Tibial artery (tissue), 4 donors: ENCODE results near the gene SLC5A6.

Experiments used
- DNase-seq, 2 donors: peaks; one replicate each; pipeline ENCODE4 v3.0.0-alpha.2; 2019
- H3K27ac ChIP-seq, 2 donors: fragments of 200-600 bp; sonication (generic) in 1 of 2; 1 replicate in 1 of 2; 2 replicates in 1 of 2; pipeline ENCODE4 v1.5.1; 2018 to 2019; ENCODE audit warnings: mild to moderate bottlenecking in 1 of 2
- H3K27me3 ChIP-seq, 2 donors: fragments of 200-600 bp; sonication (generic) in 1 of 2; one replicate each; pipeline versions ENCODE4 v1.5.1 to v1.6.0; 2016 to 2019
- H3K36me3 ChIP-seq, 3 donors: fragments of 200-600 bp; sonication (generic) in 2 of 3; one replicate each; pipeline ENCODE4 v1.5.1; 2016 to 2019; ENCODE audit warnings: mild to moderate bottlenecking in 2 of 3
- H3K4me1 ChIP-seq, 4 donors: fragments of 200-600 bp; sonication (generic) in 2 of 4; 1 replicate in 3 of 4; 2 replicates in 1 of 4; pipeline ENCODE4 v1.5.1; 2016 to 2019
- H3K4me3 ChIP-seq, 2 donors: fragments of 200-600 bp; sonication (generic) in 1 of 2; 1 replicate in 1 of 2; 2 replicates in 1 of 2; pipeline ENCODE4 v1.5.1; 2018 to 2019; ENCODE audit warnings: mild to moderate bottlenecking in 2 of 2
- H3K9me3 ChIP-seq, 3 donors: fragments of 200-600 bp; sonication (generic) in 1 of 3; one replicate each; pipeline ENCODE4 v1.5.1; 2016 to 2019
- intact Hi-C: fragments of 100-400 bp; cut with DNase I; formaldehyde crosslinking; loops from one replicate; pipeline ENCODE4 v1.15.0; 2023; ENCODE audit warnings: low total_unique reads
- TF ChIP-seq, protein P1 (sequence below), 2 experiments: fragments of 200-600 bp in 1 of 2; fragments of 450-650 bp in 1 of 2; IDR thresholded peaks; one replicate each; pipeline ENCODE4 v1.5.1; 2017 to 2019; ENCODE audit warnings: antibody characterized with exemption in 2 of 2, mild to moderate bottlenecking in 1 of 2, moderate library complexity in 1 of 2

The SLC5A6 gene

DNA sequence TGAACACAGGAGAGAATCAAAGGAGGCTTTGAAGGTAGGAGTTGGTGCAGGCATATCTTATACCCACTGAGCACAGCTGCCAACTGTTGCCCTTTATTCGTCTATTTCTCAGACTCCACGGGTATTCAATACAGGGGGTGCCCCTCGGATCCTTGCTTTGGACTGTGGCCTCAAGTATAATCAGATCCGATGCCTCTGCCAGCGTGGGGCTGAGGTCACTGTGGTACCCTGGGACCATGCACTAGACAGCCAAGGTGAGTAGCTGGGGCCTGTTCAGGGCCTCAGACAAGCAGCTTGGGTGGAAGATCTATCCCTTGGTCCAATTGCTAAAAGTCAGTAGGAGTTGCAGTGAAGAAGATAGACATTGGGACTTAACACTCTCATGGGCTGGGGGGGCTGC lies 10.3 kb upstream of the SLC5A6 start:
- DNase-seq, result no peak
- H3K9me3 ChIP-seq, result no peaks in the 10 kb centered on the region
- H3K27ac ChIP-seq, result no peak overlapping the region
- H3K4me3 ChIP-seq, result no peak overlapping the region
- H3K4me1 ChIP-seq, result peaks cover 0 to 9% (median 6%) of the 10 kb centered on the region in 4 donors
- no peaks in the 10 kb centered on the region for H3K27me3 ChIP-seq
- TF ChIP-seq, protein P1, sequence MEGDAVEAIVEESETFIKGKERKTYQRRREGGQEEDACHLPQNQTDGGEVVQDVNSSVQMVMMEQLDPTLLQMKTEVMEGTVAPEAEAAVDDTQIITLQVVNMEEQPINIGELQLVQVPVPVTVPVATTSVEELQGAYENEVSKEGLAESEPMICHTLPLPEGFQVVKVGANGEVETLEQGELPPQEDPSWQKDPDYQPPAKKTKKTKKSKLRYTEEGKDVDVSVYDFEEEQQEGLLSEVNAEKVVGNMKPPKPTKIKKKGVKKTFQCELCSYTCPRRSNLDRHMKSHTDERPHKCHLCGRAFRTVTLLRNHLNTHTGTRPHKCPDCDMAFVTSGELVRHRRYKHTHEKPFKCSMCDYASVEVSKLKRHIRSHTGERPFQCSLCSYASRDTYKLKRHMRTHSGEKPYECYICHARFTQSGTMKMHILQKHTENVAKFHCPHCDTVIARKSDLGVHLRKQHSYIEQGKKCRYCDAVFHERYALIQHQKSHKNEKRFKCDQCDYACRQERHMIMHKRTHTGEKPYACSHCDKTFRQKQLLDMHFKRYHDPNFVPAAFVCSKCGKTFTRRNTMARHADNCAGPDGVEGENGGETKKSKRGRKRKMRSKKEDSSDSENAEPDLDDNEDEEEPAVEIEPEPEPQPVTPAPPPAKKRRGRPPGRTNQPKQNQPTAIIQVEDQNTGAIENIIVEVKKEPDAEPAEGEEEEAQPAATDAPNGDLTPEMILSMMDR (IDR thresholded peaks at IDR 0.05), result no peak
- intact Hi-C loops, result no loop called here
- peaks cover 43 to 72% (median 53%) of the 10 kb centered on the region in 3 donors for H3K36me3 ChIP-seq

DNA sequence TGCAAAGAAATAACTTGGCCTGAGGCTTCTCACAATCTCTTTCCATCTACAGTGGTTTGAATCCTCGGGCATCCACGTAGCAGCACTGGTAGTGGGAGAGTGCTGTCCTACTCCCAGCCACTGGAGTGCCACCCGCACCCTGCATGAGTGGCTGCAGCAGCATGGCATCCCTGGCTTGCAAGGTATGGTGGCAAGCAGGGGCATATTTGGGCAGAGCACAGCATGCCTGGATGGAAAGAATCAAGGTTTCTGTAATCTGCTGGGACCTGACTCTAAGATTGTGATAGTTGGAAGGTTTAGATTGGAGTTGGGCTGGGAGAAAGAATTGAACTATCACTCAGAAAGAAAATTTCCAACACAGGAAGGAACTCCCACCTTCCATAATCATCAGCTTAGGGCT lies 9.1 kb upstream of the SLC5A6 start:
- no peak for DNase-seq
- Histone ChIP-seq H3K27me3 (no peaks in the 10 kb centered on the region), H3K4me3 (no peak overlapping the region), H3K36me3 (peaks cover 31 to 60% (median 40%) of the 10 kb centered on the region in 3 donors), H3K4me1 (peaks cover 0 to 13% (median 7%) of the 10 kb centered on the region in 4 donors), H3K9me3 (no peaks in the 10 kb centered on the region), H3K27ac (no peak overlapping the region)
- intact Hi-C loops, result no loop called here
- TF ChIP-seq, protein P1 (IDR thresholded peaks at IDR 0.05), result no peak

DNA sequence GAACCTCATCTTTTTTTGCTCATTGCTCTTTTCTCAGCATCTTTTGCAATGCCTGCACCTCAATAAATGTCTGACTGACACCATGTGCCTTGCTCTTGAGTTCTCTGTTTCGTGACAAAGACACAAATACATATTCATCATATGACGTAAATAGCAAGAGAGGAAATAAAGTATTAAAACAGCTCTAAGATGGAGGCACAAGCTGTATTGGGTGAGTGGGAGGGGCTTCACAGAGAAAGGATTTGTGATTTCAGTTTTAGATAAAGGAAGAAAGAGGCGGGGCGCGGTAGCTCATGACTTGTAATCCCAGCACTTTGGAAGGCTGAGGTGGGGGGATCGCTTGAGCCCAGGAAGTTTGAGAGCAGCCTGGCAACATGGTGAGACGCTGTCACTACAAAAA lies 8.0 kb upstream of the SLC5A6 start:
- Histone ChIP-seq H3K4me1 (peaks cover 0 to 13% (median 7%) of the 10 kb centered on the region in 4 donors), H3K27me3 (no peaks in the 10 kb centered on the region), H3K9me3 (no peaks in the 10 kb centered on the region), H3K4me3 (no peak overlapping the region), H3K27ac (no peak overlapping the region), H3K36me3 (peaks cover 22 to 55% (median 36%) of the 10 kb centered on the region in 3 donors)
- no peak for DNase-seq
- intact Hi-C loops, result no loop called here
- TF ChIP-seq, protein P1 (IDR thresholded peaks at IDR 0.05), result no peak

DNA sequence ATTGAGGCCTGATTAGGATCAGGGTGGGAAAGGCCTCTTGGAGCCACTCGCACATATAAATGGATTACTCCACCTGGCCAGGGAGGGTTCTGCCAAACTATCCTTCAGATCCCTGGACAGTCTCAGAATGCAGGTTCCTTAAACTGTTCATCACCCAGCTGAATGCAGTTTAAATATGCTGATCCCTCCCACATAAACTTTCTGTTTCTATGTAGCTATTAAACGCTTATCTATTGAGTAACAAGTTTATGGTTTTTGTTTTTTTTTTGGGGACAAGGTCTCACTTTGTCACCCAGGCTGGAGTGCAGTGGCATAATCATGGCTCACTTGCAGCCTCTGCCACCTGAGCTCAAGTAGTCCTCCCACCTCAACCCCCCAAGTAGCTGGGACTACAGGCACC lies 7.0 kb upstream of the SLC5A6 start:
- Histone ChIP-seq H3K27me3 (no peaks in the 10 kb centered on the region), H3K4me1 (peaks cover 0 to 13% (median 7%) of the 10 kb centered on the region in 4 donors), H3K4me3 (no peak overlapping the region), H3K9me3 (no peaks in the 10 kb centered on the region), H3K27ac (no peak overlapping the region), H3K36me3 (peaks cover 15 to 49% (median 26%) of the 10 kb centered on the region in 3 donors)
- TF ChIP-seq, protein P1 (IDR thresholded peaks at IDR 0.05), result no peak
- intact Hi-C loops, result loop anchor here (10.0 kb wide), 3 partner anchors 84 to 254 kb away; partner anchors contain the start of genes PREB, PRR30 and TMEM214
- no peak for DNase-seq

DNA sequence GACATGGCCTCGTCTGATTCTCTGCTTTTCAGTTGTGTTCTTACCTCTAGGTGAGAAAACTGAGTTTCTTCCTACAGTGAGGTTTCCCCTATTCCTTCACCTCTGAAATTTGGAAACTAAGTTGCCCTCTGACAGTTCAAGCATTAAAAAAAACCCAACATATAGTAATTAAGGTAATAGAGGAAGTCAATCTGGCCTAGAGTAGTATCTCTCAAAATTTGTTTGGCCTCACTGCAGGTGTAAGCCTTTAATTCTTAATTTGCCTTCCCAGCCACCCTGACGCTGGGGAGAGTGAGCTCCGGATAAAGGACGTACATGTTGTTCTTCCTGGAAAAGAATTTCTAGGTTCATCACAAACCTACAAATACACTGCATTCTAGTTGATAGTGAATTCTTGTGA lies 6.5 kb upstream of the SLC5A6 start:
- TF ChIP-seq, protein P1 (IDR thresholded peaks at IDR 0.05), result no peak
- Histone ChIP-seq H3K4me1 (peaks cover 0 to 14% (median 8%) of the 10 kb centered on the region in 4 donors), H3K4me3 (no peak overlapping the region), H3K9me3 (no peaks in the 10 kb centered on the region), H3K27ac (no peak overlapping the region), H3K27me3 (no peaks in the 10 kb centered on the region), H3K36me3 (peaks cover 15 to 44% (median 21%) of the 10 kb centered on the region in 3 donors)
- intact Hi-C loops, result loop anchor here (10.0 kb wide), 3 partner anchors 84 to 254 kb away; partner anchors contain the start of genes PREB, PRR30 and TMEM214
- DNase-seq, result no peak
